Astrocyte (in vitro differentiated cells and primary cell): ENCODE results near the gene TCF7L2. TPM values are rescaled to one million over a fixed set of nuclear protein-coding genes. Genes with fewer than 3 reads are reported as not detected.

ENCODE experiments used
- DNase-seq: peaks from one replicate; pipeline ENCODE4 v3.0.0-alpha.2; 2010; ENCODE audit warnings: low read depth
- FAIRE-seq: peaks from 2 replicates; lab custom pipeline; 2011; peaks lifted over from hg19 to GRCh38; lab: Jason Lieb, UNC
- H2AFZ ChIP-seq: 2 replicates; pipeline ENCODE4 v1.6.0; 2012; ENCODE audit warnings: low read depth, low read length, inconsistent platforms
- H3K27ac ChIP-seq: 2 replicates; pipeline ENCODE4 v1.5.1; 2011; ENCODE audit warnings: low read depth, low read length, inconsistent platforms
- H3K27me3 ChIP-seq: 2 replicates; pipeline ENCODE4 v1.6.0; 2011; ENCODE audit warnings: low read length, inconsistent platforms; ENCODE audit not compliant: insufficient read depth
- H3K36me3 ChIP-seq: 2 replicates; pipeline ENCODE4 v1.5.1; 2011; ENCODE audit warnings: low read length, inconsistent platforms; ENCODE audit not compliant: insufficient read depth
- H3K4me1 ChIP-seq: 2 replicates; pipeline ENCODE4 v1.5.1; 2011; ENCODE audit warnings: low read length, inconsistent platforms; ENCODE audit not compliant: insufficient read depth
- H3K4me2 ChIP-seq: 2 replicates; pipeline ENCODE4 v1.6.0; 2012; ENCODE audit warnings: low read length, inconsistent platforms
- H3K4me3 ChIP-seq: 2 replicates; pipeline ENCODE4 v1.5.1; 2011; ENCODE audit warnings: low read depth, mild to moderate bottlenecking, low read length, inconsistent platforms; ENCODE audit not compliant: insufficient read depth
- H3K79me2 ChIP-seq: 2 replicates; pipeline ENCODE4 v1.6.0; 2012; ENCODE audit warnings: mild to moderate bottlenecking, low read length, inconsistent platforms; ENCODE audit not compliant: insufficient read depth
- H3K9ac ChIP-seq: 2 replicates; pipeline ENCODE4 v1.6.0; 2012; ENCODE audit warnings: mild to moderate bottlenecking, low read length, inconsistent platforms
- H3K9me3 ChIP-seq: 2 replicates; pipeline ENCODE4 v1.5.1; 2012; ENCODE audit warnings: low read depth, mild to moderate bottlenecking, low read length, inconsistent platforms; ENCODE audit not compliant: insufficient read depth
- H4K20me1 ChIP-seq: 2 replicates; pipeline ENCODE4 v1.6.0; 2012; ENCODE audit warnings: low read length, inconsistent platforms; ENCODE audit not compliant: insufficient read depth
- H3K27ac Mint-ChIP-seq: one replicate; pipeline ENCODE4 v1.8.0; 2021; ENCODE audit warnings: mild to moderate bottlenecking, mixed read lengths; ENCODE audit not compliant: unreplicated experiment
- H3K27me3 Mint-ChIP-seq: one replicate; pipeline ENCODE4 v1.8.0; 2021; ENCODE audit warnings: low read depth, mixed read lengths; ENCODE audit not compliant: unreplicated experiment
- H3K36me3 Mint-ChIP-seq: one replicate; pipeline ENCODE4 v1.8.0; 2021; ENCODE audit warnings: low read depth, mixed read lengths; ENCODE audit not compliant: unreplicated experiment
- H3K4me1 Mint-ChIP-seq: one replicate; pipeline ENCODE4 v1.8.0; 2021; ENCODE audit warnings: low read depth, mixed read lengths; ENCODE audit not compliant: unreplicated experiment
- H3K4me3 Mint-ChIP-seq: one replicate; pipeline ENCODE4 v1.8.0; 2021; ENCODE audit warnings: mild to moderate bottlenecking, moderate library complexity, mixed read lengths; ENCODE audit not compliant: unreplicated experiment
- H3K9me3 Mint-ChIP-seq: one replicate; pipeline ENCODE4 v1.8.0; 2021; ENCODE audit warnings: mild to moderate bottlenecking, mixed read lengths; ENCODE audit not compliant: unreplicated experiment
- EZH2 ChIP-seq: IDR thresholded peaks from 2 replicates; pipeline ENCODE4 v1.6.1; 2012; ENCODE audit warnings: mild to moderate bottlenecking, low read length, inconsistent platforms; ENCODE audit not compliant: insufficient read depth
- total RNA-seq: library from RNA; stranded (reverse); gene quantifications from 2 replicates; pipeline ENCODE4 v1.2.1, GENCODE V29; 2021
- TF ChIP-seq, protein P1 (sequence below): IDR thresholded peaks from 2 replicates; pipeline ENCODE4 v1.5.1; 2011; ENCODE audit warnings: low read depth, mild to moderate bottlenecking, inconsistent platforms, low read length, moderate library complexity; ENCODE audit not compliant: insufficient read depth

TCF7L2 gene
- total RNA-seq, 1 donor from 2014 or later: 52.4 TPM

DNA sequence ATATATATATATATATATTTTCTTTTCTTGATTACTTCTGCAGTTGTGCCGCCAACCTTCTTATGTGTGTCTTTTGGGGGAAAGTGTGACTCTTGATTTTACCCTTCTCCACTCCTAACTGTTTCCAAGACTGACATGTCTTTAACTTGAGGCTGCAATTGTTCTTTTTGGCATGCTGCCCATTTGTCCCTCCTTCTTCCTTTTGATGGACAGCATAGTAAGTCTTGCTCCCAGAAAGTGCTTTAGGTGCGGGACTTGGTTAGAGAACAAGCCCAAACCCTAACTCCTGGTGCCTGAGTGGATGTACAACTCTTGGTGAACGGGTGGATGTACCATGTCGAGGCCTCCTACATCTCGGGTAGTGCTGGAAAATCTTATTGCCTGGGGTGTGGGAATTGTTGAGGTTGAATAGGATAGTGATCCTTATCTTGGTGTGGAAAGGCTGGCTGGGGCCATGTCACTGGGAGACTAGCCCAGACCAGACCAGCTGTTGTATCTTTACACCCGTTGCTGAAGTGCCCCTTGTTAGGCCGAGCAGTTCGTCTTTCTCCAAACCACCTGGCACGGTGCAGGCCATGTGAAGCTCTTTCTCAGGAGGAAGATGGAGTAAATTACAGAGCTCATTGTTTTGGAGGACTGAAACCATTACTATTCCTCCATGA is 16.3 kb downstream of the TCF7L2 start:
- H3K27me3 ChIP-seq: no peaks in the 10 kb centered on the region
- Mint-ChIP-seq H3K4me1 (peaks cover 55% of the 10 kb centered on the region), H3K27ac (peak overlapping the region; percentile 15), H3K9me3 (no peaks in the 10 kb centered on the region), H3K4me3 (no peak overlapping the region), H3K36me3 (peaks cover 11% of the 10 kb centered on the region), H3K27me3 (no peaks in the 10 kb centered on the region)
- no peak overlapping the region for H3K4me2 ChIP-seq
- peaks cover 81% of the 10 kb centered on the region for H3K79me2 ChIP-seq
- H3K9ac ChIP-seq: no peak overlapping the region
- peak overlapping the region; percentile 16 for H3K27ac ChIP-seq
- TF ChIP-seq EZH2: no peak
- TF ChIP-seq, protein P1, sequence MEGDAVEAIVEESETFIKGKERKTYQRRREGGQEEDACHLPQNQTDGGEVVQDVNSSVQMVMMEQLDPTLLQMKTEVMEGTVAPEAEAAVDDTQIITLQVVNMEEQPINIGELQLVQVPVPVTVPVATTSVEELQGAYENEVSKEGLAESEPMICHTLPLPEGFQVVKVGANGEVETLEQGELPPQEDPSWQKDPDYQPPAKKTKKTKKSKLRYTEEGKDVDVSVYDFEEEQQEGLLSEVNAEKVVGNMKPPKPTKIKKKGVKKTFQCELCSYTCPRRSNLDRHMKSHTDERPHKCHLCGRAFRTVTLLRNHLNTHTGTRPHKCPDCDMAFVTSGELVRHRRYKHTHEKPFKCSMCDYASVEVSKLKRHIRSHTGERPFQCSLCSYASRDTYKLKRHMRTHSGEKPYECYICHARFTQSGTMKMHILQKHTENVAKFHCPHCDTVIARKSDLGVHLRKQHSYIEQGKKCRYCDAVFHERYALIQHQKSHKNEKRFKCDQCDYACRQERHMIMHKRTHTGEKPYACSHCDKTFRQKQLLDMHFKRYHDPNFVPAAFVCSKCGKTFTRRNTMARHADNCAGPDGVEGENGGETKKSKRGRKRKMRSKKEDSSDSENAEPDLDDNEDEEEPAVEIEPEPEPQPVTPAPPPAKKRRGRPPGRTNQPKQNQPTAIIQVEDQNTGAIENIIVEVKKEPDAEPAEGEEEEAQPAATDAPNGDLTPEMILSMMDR: no peak
- DNase-seq: no peak
- no peak overlapping the region for H2AFZ ChIP-seq
- H3K4me1 ChIP-seq: peaks cover 23% of the 10 kb centered on the region
- H3K36me3 ChIP-seq: no peaks in the 10 kb centered on the region
- peaks cover 57% of the 10 kb centered on the region for H4K20me1 ChIP-seq
- FAIRE-seq: no peak
- H3K4me3 ChIP-seq: no peak overlapping the region
- H3K9me3 ChIP-seq: no peaks in the 10 kb centered on the region

DNA sequence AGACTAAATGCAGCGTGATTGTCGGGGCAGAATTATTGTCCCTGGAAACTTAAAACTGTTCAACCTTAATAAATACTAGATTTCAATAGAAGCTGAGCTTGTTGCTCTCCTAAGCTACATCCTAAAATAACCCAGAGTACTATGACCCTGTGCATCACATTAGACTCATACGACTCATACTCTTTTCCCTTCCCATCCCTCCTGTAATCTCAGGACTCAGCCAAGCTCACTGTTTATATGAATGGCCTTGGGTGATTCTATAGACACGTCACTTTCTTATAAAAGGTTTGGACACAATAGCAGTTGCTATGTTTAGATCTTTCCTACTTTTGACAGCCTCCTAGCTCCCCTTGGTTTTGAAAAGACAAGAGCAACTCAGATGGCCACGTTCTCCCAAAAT is 17.2 kb downstream of the TCF7L2 start:
- no peaks in the 10 kb centered on the region for H3K36me3 ChIP-seq
- no peak for TF ChIP-seq EZH2
- TF ChIP-seq, protein P1: no peak
- no peak overlapping the region for H3K4me3 ChIP-seq
- Mint-ChIP-seq H3K27ac (peak overlapping the region; percentile 22), H3K4me1 (peaks cover 46% of the 10 kb centered on the region), H3K4me3 (no peak overlapping the region), H3K27me3 (no peaks in the 10 kb centered on the region), H3K36me3 (peaks cover 14% of the 10 kb centered on the region), H3K9me3 (no peaks in the 10 kb centered on the region)
- no peak overlapping the region for H3K9ac ChIP-seq
- peaks cover 77% of the 10 kb centered on the region for H3K79me2 ChIP-seq
- peaks cover 56% of the 10 kb centered on the region for H4K20me1 ChIP-seq
- no peaks in the 10 kb centered on the region for H3K27me3 ChIP-seq
- no peak overlapping the region for H3K27ac ChIP-seq
- FAIRE-seq (no peak), DNase-seq (peak; percentile 60)
- H2AFZ ChIP-seq: no peak overlapping the region
- H3K4me2 ChIP-seq: peak overlapping the region; percentile 26
- no peaks in the 10 kb centered on the region for H3K9me3 ChIP-seq
- peaks cover 23% of the 10 kb centered on the region for H3K4me1 ChIP-seq

DNA sequence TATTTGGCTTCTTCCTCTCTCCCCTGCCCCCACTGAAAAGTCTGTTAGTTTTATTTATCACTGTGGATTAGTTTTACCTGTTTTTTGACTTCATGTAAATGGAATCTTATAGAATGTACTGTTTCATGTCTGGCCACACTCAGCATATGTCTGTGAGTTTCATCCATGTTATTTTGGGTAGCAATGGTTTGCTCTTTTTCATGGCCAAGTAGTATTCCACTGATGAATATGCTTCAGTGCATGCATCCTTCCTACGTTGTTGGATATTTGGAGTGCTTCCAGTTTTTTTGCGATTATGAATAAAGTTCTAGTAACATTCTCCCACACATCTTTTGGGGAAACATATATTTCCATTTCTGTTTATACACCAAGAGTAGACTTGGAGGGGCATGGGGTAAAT is 19.1 kb downstream of the TCF7L2 start:
- H3K4me1 ChIP-seq: peaks cover 14% of the 10 kb centered on the region
- DNase-seq: no peak
- peak overlapping the region; percentile 3 for H3K27ac Mint-ChIP-seq
- no peaks in the 10 kb centered on the region for H3K9me3 ChIP-seq
- no peak overlapping the region for H3K9ac ChIP-seq
- peaks cover 2% of the 10 kb centered on the region for H3K36me3 ChIP-seq
- no peaks in the 10 kb centered on the region for H3K9me3 Mint-ChIP-seq
- peak overlapping the region; percentile 64 for H3K4me3 Mint-ChIP-seq
- peaks cover 33% of the 10 kb centered on the region for H3K4me1 Mint-ChIP-seq
- no peak overlapping the region for H2AFZ ChIP-seq
- peaks cover 21% of the 10 kb centered on the region for H3K36me3 Mint-ChIP-seq
- H3K27me3 Mint-ChIP-seq: no peaks in the 10 kb centered on the region
- no peak overlapping the region for H3K4me3 ChIP-seq
- TF ChIP-seq, protein P1: no peak
- TF ChIP-seq EZH2: no peak
- H4K20me1 ChIP-seq: peaks cover 65% of the 10 kb centered on the region
- peaks cover 79% of the 10 kb centered on the region for H3K79me2 ChIP-seq
- FAIRE-seq: no peak
- no peak overlapping the region for H3K4me2 ChIP-seq
- no peak overlapping the region for H3K27ac ChIP-seq
- H3K27me3 ChIP-seq: no peaks in the 10 kb centered on the region
